Measurements from ENCODE around the gene SLC9A8. TPM values are rescaled to one million over a fixed set of nuclear protein-coding genes. Genes with fewer than 3 reads are reported as not detected.

Gene SLC9A8
- total and polyA plus RNA-seq, 2 of the 8 experiments (the other 6 are each of a cell fraction or from before 2014, with no cell fraction given) = 3.2 to 6.2 TPM

DNA sequence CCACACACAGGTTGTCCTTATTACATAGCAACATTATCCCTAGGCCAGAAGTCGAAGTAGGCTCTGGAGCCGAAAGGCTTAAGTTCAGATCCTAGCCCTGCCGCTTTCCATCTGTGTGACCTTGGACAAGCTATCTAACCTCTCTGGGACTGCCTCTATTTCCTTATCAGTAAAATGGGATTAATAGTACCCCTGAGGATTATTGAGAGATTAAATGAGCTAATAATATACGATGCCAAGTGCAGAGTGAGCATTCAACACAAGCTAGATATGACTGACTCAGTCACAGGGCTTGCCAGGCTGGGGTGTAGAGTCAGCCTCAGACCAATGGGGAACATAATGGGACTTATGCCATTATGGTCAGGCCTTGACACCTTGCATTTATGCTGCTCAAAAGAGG lies 111.6 kb downstream of the SLC9A8 start:
- no peak overlapping the region for H3K27ac ChIP-seq (ENCODE audit: low read depth, low read length)
- H4K5ac ChIP-seq (ENCODE audit: insufficient read length, low read depth, low read length) = no peak overlapping the region
- no peak for TF ChIP-seq MAFK (IDR thresholded peaks at IDR 0.05; ENCODE audit: low read depth, low read length)
- TF ChIP-seq NANOG (IDR thresholded peaks at IDR 0.05; ENCODE audit: insufficient read depth, low read depth, low read length, poor library complexity, severe bottlenecking) = no peak
- no peak for TF ChIP-seq HDAC2 (IDR thresholded peaks at IDR 0.05; ENCODE audit: borderline replicate concordance in 1 of 2, low read depth in 2 of 2, low read length in 2 of 2)
- TF ChIP-seq SIX5 (IDR thresholded peaks at IDR 0.05; ENCODE audit: low read depth, low read length) = no peak
- no peak for TF ChIP-seq ATF3 (IDR thresholded peaks at IDR 0.05; ENCODE audit: insufficient read depth, low read depth, low read length)
- no peak for TF ChIP-seq SRF (IDR thresholded peaks at IDR 0.05; ENCODE audit: low read depth, low read length)
- no peak for TF ChIP-seq POLR2AphosphoS5 (IDR thresholded peaks at IDR 0.05; ENCODE audit: low read depth, low read length)
- TF ChIP-seq CREB1 (IDR thresholded peaks at IDR 0.05) = no peak
- no peak for TF ChIP-seq NRF1 (IDR thresholded peaks at IDR 0.05; ENCODE audit: low read depth, low read length)
- no peak for TF ChIP-seq EP300 (IDR thresholded peaks at IDR 0.05; ENCODE audit: borderline replicate concordance in 1 of 2, low read depth in 2 of 2, low read length in 2 of 2)
- no peak for TF ChIP-seq RXRA (IDR thresholded peaks at IDR 0.05; ENCODE audit: insufficient read depth, low read depth, low read length)
- no peak overlapping the region for H2AFZ ChIP-seq (ENCODE audit: low read length)
- no peak overlapping the region for H3K14ac ChIP-seq (ENCODE audit: insufficient read length)
- H3K4ac ChIP-seq (replicated peaks; ENCODE audit: insufficient read length, low read depth, low read length) = no peak overlapping the region
- DNase-seq (ENCODE audit: low read depth in 1 of 2, low spot score in 2 of 2) (no peak), FAIRE-seq (no peak)
- no peaks in the 10 kb centered on the region for H3K27me3 ChIP-seq (replicated peaks in 1 of 4; ENCODE audit: control insufficient read depth in 3 of 4, extremely low read depth in 1 of 4, insufficient read depth in 3 of 4, low read length in 3 of 4)
- no peak overlapping the region for H2BK5ac ChIP-seq (ENCODE audit: low read depth, low read length)
- no peak overlapping the region for H2BK15ac ChIP-seq (ENCODE audit: low read length)
- no peak overlapping the region for H3K56ac ChIP-seq (replicated peaks; ENCODE audit: insufficient read length, low read depth, low read length)
- H3K4me3 ChIP-seq (ENCODE audit: extremely low read depth in 1 of 4, insufficient read depth in 2 of 4, low read depth in 3 of 4, low read length in 4 of 4) = no peak overlapping the region
- H3K23ac ChIP-seq (ENCODE audit: insufficient read length) = no peak overlapping the region
- 80% methylated on average over 4 of the region's 4 CpGs; no CpG with 5 or more reads in 1 of the 2 experiments for WGBS, 2 experiments (ENCODE audit: extremely low coverage in 1 of 2, insufficient coverage in 1 of 2, insufficient read length in 1 of 2, insufficient replicate concordance in 2 of 2, low coverage in 1 of 2, low lambda C conversion rate in 2 of 2, missing lambda C conversion rate in 1 of 2)
- no peak overlapping the region for H2BK20ac ChIP-seq (ENCODE audit: low read length)
- no peaks in the 10 kb centered on the region for H3K36me3 ChIP-seq (ENCODE audit: control insufficient read depth in 2 of 4, insufficient read depth in 4 of 4, low read length in 3 of 4)
- no peak overlapping the region for H2BK120ac ChIP-seq (replicated peaks; ENCODE audit: low read depth, low read length)
- H3K79me1 ChIP-seq (ENCODE audit: low read depth, low read length) = no peaks in the 10 kb centered on the region
- H4K91ac ChIP-seq (replicated peaks; ENCODE audit: insufficient read length, low read length) = no peak overlapping the region
- H3K4me2 ChIP-seq (ENCODE audit: insufficient read depth in 1 of 2, low read depth in 2 of 2, low read length in 2 of 2) = no peak overlapping the region
- H3K23me2 ChIP-seq (ENCODE audit: low read depth, low read length) = no peaks in the 10 kb centered on the region
- H3K79me2 ChIP-seq (ENCODE audit: control insufficient read depth in 1 of 2, insufficient read depth in 2 of 2, low read length in 2 of 2) = no peaks in the 10 kb centered on the region
- no peak overlapping the region for H2BK12ac ChIP-seq (ENCODE audit: low read depth, low read length)
- CTCF ChIA-PET (ENCODE audit: partially characterized antibody) = interaction anchor here (1.1 to 1.6 kb wide), 4 partner anchors 8 to 147 kb away, joined by 4 to 6 read pairs (median 4); partner anchors contain the start of gene SPATA2
- H3K9me3 ChIP-seq (ENCODE audit: insufficient read depth in 2 of 2, low read depth in 1 of 2, low read length in 1 of 2) = no peaks in the 10 kb centered on the region
- POLR2A ChIA-PET (ENCODE audit: partially characterized antibody) = interaction anchor here (1.4 kb wide), 1 partner anchor 13 kb away, joined by 3 read pairs; no protein-coding TSS in a partner anchor
- H2AK5ac ChIP-seq (ENCODE audit: low read depth, low read length) = no peak overlapping the region
- no peak overlapping the region for H4K8ac ChIP-seq (ENCODE audit: extremely low read depth, insufficient read depth, low read length)
- no peak overlapping the region for H3K9ac ChIP-seq (replicated peaks in 1 of 4; ENCODE audit: extremely low read depth in 1 of 4, low read depth in 3 of 4, low read length in 3 of 4)
- H3K4me1 ChIP-seq (replicated peaks in 1 of 4; ENCODE audit: control insufficient read depth in 3 of 4, insufficient read depth in 4 of 4, low read length in 3 of 4) = no peaks in the 10 kb centered on the region
- no peaks in the 10 kb centered on the region for H4K20me1 ChIP-seq (replicated peaks in 1 of 2; ENCODE audit: control insufficient read depth in 1 of 2, insufficient read depth in 2 of 2, low read length in 2 of 2)
- H3K18ac ChIP-seq (ENCODE audit: extremely low read depth, low read length) = no peak overlapping the region

Data from H1 (cell line).